ENCODE results near the gene PDXP.

The PDXP gene

DNA sequence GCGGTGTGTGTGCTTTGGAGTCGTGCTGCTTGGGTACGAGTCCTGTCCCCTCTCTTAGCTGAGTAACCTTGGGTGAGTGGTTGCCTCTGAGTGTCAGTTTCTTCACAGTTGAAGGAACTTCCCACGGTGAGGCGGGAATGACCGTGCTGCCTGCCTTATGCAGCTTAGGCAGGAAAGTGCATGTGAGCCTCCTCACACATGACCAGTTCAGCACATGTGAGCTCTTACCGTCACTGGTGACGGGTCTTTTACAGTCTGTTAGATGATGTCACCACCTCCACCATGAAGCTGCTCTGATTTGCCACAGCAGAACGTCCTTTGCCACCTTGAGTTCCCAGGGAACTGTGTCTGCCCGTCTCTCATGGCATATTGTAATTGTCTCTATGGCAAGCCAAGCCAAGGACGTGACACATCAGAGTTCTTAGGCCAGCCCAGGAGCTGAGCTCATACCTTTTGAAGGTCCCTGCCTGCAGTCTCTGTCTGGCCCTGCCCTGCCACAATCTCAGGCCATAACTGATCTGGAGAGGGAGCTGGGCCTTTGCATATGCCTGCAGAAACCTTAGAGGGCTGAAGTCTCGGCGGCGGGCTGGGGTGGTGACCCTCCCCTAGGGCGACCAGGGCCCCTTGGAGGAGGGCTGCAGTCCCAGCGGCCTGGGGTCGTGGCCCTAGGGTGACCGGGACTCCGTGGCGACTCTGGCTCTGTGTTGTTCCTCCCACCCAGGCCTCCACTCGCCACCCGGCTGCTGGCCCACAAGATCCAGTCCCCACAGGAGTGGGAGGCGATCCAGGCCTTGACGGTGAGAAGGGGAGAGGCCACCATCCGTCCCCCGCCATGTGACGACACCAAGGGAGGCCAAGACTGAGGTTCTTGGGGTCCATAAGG is 42.1 kb upstream of the PDXP start:
- Histone ChIP-seq H2AK5ac (ENCODE audit: low read length) (no peak overlapping the region), H2BK15ac (replicated peaks; ENCODE audit: low read depth) (no peak overlapping the region), H4K8ac (ENCODE audit: low read depth, low read length) (no peak overlapping the region), H3K27me3 (ENCODE audit: insufficient read depth, low read length, poor library complexity) (no peaks in the 10 kb centered on the region), H3K4me1 (ENCODE audit: control insufficient read depth, low read depth, low read length) (no peaks in the 10 kb centered on the region), H3K23ac (ENCODE audit: low read length) (no peak overlapping the region), H3K79me2 (ENCODE audit: control insufficient read depth, insufficient read depth, low read length) (no peaks in the 10 kb centered on the region), H3K36me3 (ENCODE audit: control insufficient read depth, insufficient read depth, low read length) (peaks cover 7% of the 10 kb centered on the region), H3K18ac (ENCODE audit: low read length) (no peak overlapping the region), H3K9ac (ENCODE audit: low read length) (no peak overlapping the region), H3K4ac (ENCODE audit: low read depth, low read length) (no peak overlapping the region), H3K27ac (ENCODE audit: low read depth, low read length) (no peak overlapping the region), H2BK120ac (ENCODE audit: low read depth, low read length) (no peak overlapping the region), H2BK5ac (ENCODE audit: low read length) (no peak overlapping the region), H4K5ac (ENCODE audit: low read length) (no peak overlapping the region), H3K56ac (ENCODE audit: low read length) (no peak overlapping the region), H3K79me1 (ENCODE audit: low read length) (no peaks in the 10 kb centered on the region), H3K4me2 (ENCODE audit: low read length) (no peak overlapping the region), H3K4me3 (ENCODE audit: low read length) (no peak overlapping the region)
- no peak for DNase-seq
- no CpG with 5 or more reads among the region's 27 CpGs for WGBS (ENCODE audit: extremely low coverage, insufficient coverage, low lambda C conversion rate)

DNA sequence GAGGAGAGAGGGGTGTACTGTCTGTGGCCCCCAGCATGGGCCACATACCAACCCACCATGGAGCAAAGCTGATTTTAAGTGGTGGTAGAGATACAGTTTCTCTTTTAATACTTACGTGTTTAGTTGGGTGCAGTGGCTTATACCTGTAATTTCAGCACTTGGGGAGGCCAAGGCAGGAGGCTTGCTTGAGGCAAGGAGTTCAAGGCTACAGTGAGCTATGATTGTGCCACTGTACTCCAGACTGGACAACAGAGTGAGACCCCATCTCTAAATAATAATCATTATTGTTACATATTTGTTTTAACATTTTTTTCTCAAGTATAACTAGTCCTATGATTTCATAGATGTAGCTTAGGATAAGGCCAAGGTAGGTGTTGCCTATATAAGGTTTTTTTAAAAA is 41.1 kb upstream of the PDXP start:
- Histone ChIP-seq H3K9ac (ENCODE audit: low read length) (no peak overlapping the region), H4K8ac (ENCODE audit: low read depth, low read length) (no peak overlapping the region), H3K4me1 (ENCODE audit: control insufficient read depth, low read depth, low read length) (no peaks in the 10 kb centered on the region), H3K79me1 (ENCODE audit: low read length) (no peaks in the 10 kb centered on the region), H3K36me3 (ENCODE audit: control insufficient read depth, insufficient read depth, low read length) (peaks cover 7% of the 10 kb centered on the region), H3K79me2 (ENCODE audit: control insufficient read depth, insufficient read depth, low read length) (no peaks in the 10 kb centered on the region), H3K18ac (ENCODE audit: low read length) (no peak overlapping the region), H2BK5ac (ENCODE audit: low read length) (no peak overlapping the region), H4K5ac (ENCODE audit: low read length) (no peak overlapping the region), H3K56ac (ENCODE audit: low read length) (no peak overlapping the region), H3K4me3 (ENCODE audit: low read length) (no peak overlapping the region), H2BK120ac (ENCODE audit: low read depth, low read length) (no peak overlapping the region), H3K23ac (ENCODE audit: low read length) (no peak overlapping the region), H2BK15ac (replicated peaks; ENCODE audit: low read depth) (no peak overlapping the region), H3K4me2 (ENCODE audit: low read length) (no peak overlapping the region), H2AK5ac (ENCODE audit: low read length) (no peak overlapping the region), H3K4ac (ENCODE audit: low read depth, low read length) (no peak overlapping the region), H3K27me3 (ENCODE audit: insufficient read depth, low read length, poor library complexity) (no peaks in the 10 kb centered on the region), H3K27ac (ENCODE audit: low read depth, low read length) (no peak overlapping the region)
- DNase-seq, result no peak
- WGBS (ENCODE audit: extremely low coverage, insufficient coverage, low lambda C conversion rate), result no CpG with 5 or more reads among the region's 1 CpG

DNA sequence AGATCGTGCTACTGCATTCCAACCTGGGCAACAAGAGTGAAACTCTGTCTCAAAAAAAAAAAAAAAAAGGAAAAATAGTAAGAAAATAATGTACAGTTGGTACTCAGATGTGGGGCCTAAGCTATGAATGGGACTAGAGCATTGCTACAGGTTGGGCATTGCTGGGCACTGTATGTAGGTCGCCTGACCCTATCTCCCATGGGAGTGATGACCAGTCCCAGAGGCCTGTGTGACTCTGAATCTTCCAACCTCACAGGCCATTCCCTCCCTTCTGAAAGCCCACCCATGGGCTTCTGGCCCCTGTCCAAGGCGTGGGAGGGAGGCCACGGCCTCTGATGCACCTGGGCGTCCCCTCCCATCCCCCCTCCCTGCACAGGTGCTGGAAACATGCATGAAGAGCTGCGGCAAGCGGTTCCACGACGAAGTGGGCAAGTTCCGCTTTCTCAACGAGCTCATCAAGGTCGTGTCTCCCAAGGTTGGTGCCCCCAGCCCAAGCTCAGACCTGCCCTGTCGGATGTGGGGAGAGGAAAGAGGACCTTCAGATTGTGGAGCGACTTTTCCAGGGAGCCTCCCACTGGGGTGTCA is 40.4 kb upstream of the PDXP start:
- Histone ChIP-seq H3K9ac (ENCODE audit: low read length) (no peak overlapping the region), H3K36me3 (ENCODE audit: control insufficient read depth, insufficient read depth, low read length) (peaks cover 7% of the 10 kb centered on the region), H3K79me1 (ENCODE audit: low read length) (no peaks in the 10 kb centered on the region), H3K4me3 (ENCODE audit: low read length) (no peak overlapping the region), H2BK120ac (ENCODE audit: low read depth, low read length) (no peak overlapping the region), H3K4ac (ENCODE audit: low read depth, low read length) (no peak overlapping the region), H3K4me1 (ENCODE audit: control insufficient read depth, low read depth, low read length) (no peaks in the 10 kb centered on the region), H3K23ac (ENCODE audit: low read length) (no peak overlapping the region), H3K4me2 (ENCODE audit: low read length) (no peak overlapping the region), H2BK15ac (replicated peaks; ENCODE audit: low read depth) (no peak overlapping the region), H3K18ac (ENCODE audit: low read length) (no peak overlapping the region), H3K27ac (ENCODE audit: low read depth, low read length) (no peak overlapping the region), H2BK5ac (ENCODE audit: low read length) (no peak overlapping the region), H3K56ac (ENCODE audit: low read length) (no peak overlapping the region), H3K79me2 (ENCODE audit: control insufficient read depth, insufficient read depth, low read length) (no peaks in the 10 kb centered on the region), H2AK5ac (ENCODE audit: low read length) (no peak overlapping the region), H4K5ac (ENCODE audit: low read length) (no peak overlapping the region), H3K27me3 (ENCODE audit: insufficient read depth, low read length, poor library complexity) (no peaks in the 10 kb centered on the region), H4K8ac (ENCODE audit: low read depth, low read length) (no peak overlapping the region)
- WGBS (ENCODE audit: extremely low coverage, insufficient coverage, low lambda C conversion rate), result no CpG with 5 or more reads among the region's 14 CpGs
- DNase-seq, result no peak

DNA sequence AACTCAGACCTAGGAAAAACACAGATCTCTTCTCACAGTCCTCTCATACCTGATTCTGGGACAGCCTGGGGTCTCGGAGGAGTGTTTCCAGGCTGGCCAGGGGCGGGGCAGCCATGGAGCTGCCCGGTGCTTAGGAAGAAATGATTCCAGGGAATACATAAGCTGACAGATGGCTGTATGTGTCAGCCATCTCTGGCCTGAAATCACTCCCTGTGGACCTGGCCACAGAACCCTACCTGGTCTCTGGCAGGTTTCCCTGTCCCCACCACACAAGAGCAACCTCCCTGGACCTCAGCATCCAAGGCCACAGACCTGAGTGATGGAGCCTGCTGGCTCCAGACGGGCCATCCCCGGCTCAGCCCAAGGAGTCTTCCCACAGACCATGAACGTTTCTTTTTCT is 39.8 kb upstream of the PDXP start:
- H4K5ac ChIP-seq (ENCODE audit: low read length), result no peak overlapping the region
- H3K27ac ChIP-seq (ENCODE audit: low read depth, low read length), result no peak overlapping the region
- H3K56ac ChIP-seq (ENCODE audit: low read length), result no peak overlapping the region
- no peak for DNase-seq
- H3K79me1 ChIP-seq (ENCODE audit: low read length), result no peaks in the 10 kb centered on the region
- H3K23ac ChIP-seq (ENCODE audit: low read length), result no peak overlapping the region
- peaks cover under 1% of the 10 kb centered on the region for H3K4me1 ChIP-seq (ENCODE audit: control insufficient read depth, low read depth, low read length)
- no CpG with 5 or more reads among the region's 6 CpGs for WGBS (ENCODE audit: extremely low coverage, insufficient coverage, low lambda C conversion rate)
- no peak overlapping the region for H3K4ac ChIP-seq (ENCODE audit: low read depth, low read length)
- no peak overlapping the region for H3K4me2 ChIP-seq (ENCODE audit: low read length)
- no peak overlapping the region for H3K4me3 ChIP-seq (ENCODE audit: low read length)
- no peak overlapping the region for H2BK120ac ChIP-seq (ENCODE audit: low read depth, low read length)
- no peak overlapping the region for H3K9ac ChIP-seq (ENCODE audit: low read length)
- H3K36me3 ChIP-seq (ENCODE audit: control insufficient read depth, insufficient read depth, low read length), result peaks cover 7% of the 10 kb centered on the region
- H2AK5ac ChIP-seq (ENCODE audit: low read length), result no peak overlapping the region
- H2BK5ac ChIP-seq (ENCODE audit: low read length), result no peak overlapping the region
- H4K8ac ChIP-seq (ENCODE audit: low read depth, low read length), result no peak overlapping the region
- no peaks in the 10 kb centered on the region for H3K79me2 ChIP-seq (ENCODE audit: control insufficient read depth, insufficient read depth, low read length)
- H3K18ac ChIP-seq (ENCODE audit: low read length), result no peak overlapping the region
- no peak overlapping the region for H2BK15ac ChIP-seq (replicated peaks; ENCODE audit: low read depth)
- no peaks in the 10 kb centered on the region for H3K27me3 ChIP-seq (ENCODE audit: insufficient read depth, low read length, poor library complexity)

DNA sequence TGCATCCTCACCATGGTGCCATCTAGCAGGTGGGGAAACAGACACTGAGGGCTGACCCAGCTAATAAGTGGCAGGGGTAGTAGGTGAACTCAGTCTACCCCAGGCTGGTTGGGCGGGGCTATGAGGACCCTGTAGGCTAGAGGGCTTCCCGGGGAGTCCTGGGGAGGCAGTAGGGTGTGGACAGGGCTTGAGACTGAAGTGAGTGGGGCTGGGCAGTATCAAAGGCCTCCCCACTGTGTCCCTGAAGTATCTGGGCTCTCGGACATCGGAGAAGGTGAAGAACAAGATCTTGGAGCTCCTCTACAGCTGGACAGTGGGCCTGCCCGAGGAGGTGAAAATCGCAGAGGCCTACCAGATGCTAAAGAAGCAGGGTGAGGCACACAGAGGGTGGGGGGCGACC is 38.5 kb upstream of the PDXP start:
- H3K56ac ChIP-seq (ENCODE audit: low read length), result no peak overlapping the region
- DNase-seq, result no peak
- no peak overlapping the region for H2BK120ac ChIP-seq (ENCODE audit: low read depth, low read length)
- no peak overlapping the region for H2BK15ac ChIP-seq (replicated peaks; ENCODE audit: low read depth)
- H3K4me2 ChIP-seq (ENCODE audit: low read length), result no peak overlapping the region
- H3K79me2 ChIP-seq (ENCODE audit: control insufficient read depth, insufficient read depth, low read length), result no peaks in the 10 kb centered on the region
- no peak overlapping the region for H3K18ac ChIP-seq (ENCODE audit: low read length)
- no peak overlapping the region for H2BK5ac ChIP-seq (ENCODE audit: low read length)
- H3K79me1 ChIP-seq (ENCODE audit: low read length), result no peaks in the 10 kb centered on the region
- H4K5ac ChIP-seq (ENCODE audit: low read length), result no peak overlapping the region
- H4K8ac ChIP-seq (ENCODE audit: low read depth, low read length), result no peak overlapping the region
- H3K36me3 ChIP-seq (ENCODE audit: control insufficient read depth, insufficient read depth, low read length), result peaks cover 3% of the 10 kb centered on the region
- H3K23ac ChIP-seq (ENCODE audit: low read length), result no peak overlapping the region
- no peak overlapping the region for H2AK5ac ChIP-seq (ENCODE audit: low read length)
- H3K27ac ChIP-seq (ENCODE audit: low read depth, low read length), result no peak overlapping the region
- H3K4ac ChIP-seq (ENCODE audit: low read depth, low read length), result no peak overlapping the region
- H3K4me1 ChIP-seq (ENCODE audit: control insufficient read depth, low read depth, low read length), result peaks cover 1% of the 10 kb centered on the region
- H3K9ac ChIP-seq (ENCODE audit: low read length), result no peak overlapping the region
- no peak overlapping the region for H3K4me3 ChIP-seq (ENCODE audit: low read length)
- WGBS (ENCODE audit: extremely low coverage, insufficient coverage, low lambda C conversion rate), result no CpG with 5 or more reads among the region's 7 CpGs
- H3K27me3 ChIP-seq (ENCODE audit: insufficient read depth, low read length, poor library complexity), result no peaks in the 10 kb centered on the region

Measured in mesendoderm (in vitro differentiated cells).